GM11168 (cell line): ENCODE results near the gene METTL26.

Source experiments
- in situ Hi-C: fragments of 300-500 bp; cut with MboI; formaldehyde crosslinking; loops from one replicate; pipeline ENCODE4 v1.12.0; 2022; ENCODE audit warnings: low sequenced_read_pairs; ENCODE audit not compliant: unreplicated experiment

The METTL26 gene

GRCh38 chr16:586645-587590, 49.2 kb downstream of the METTL26 start:
- in situ Hi-C loops, result no loop called here

- in situ Hi-C loops, result no loop called here
These were observed 50.0 kb downstream of the METTL26 start for GRCh38 chr16:586047-586644.

- in situ Hi-C loops, result no loop called here
These were observed 50.8 kb downstream of the METTL26 start for GRCh38 chr16:585351-585750.
